Activated naive CD4-positive, alpha-beta T cell treated with anti-CD3 and anti-CD28 coated beads, Interleukin-2, amount 10 ng/mL, durations not matched to agents 7 days and 5 days (primary cell): ENCODE results near the gene PAPOLA.

ENCODE experiments used
- CTCF ChIA-PET: fragments of 350-600 bp; sonication (Branson Sonifier 250); formaldehyde crosslinking; loops from one replicate; lab custom pipeline; 2021; ENCODE audit warnings: antibody characterized with exemption; lab: Charles Lee
- DNase-seq: peaks from one replicate; pipeline ENCODE4 v3.0.0-alpha.2; 2020
- H3K27ac Mint-ChIP-seq: one replicate; pipeline ENCODE4 v1.8.0; 2021; ENCODE audit warnings: mild to moderate bottlenecking, moderate library complexity, mixed read lengths
- H3K27me3 Mint-ChIP-seq: one replicate; pipeline ENCODE4 v1.8.0; 2021; ENCODE audit warnings: mild to moderate bottlenecking, mixed read lengths
- H3K36me3 Mint-ChIP-seq: one replicate; pipeline ENCODE4 v1.8.0; 2021; ENCODE audit warnings: mixed read lengths
- H3K4me1 Mint-ChIP-seq: one replicate; pipeline ENCODE4 v1.8.0; 2021; ENCODE audit warnings: mixed read lengths
- H3K4me3 Mint-ChIP-seq: one replicate; pipeline ENCODE4 v1.8.0; 2021; ENCODE audit warnings: mild to moderate bottlenecking, moderate library complexity, mixed read lengths
- H3K9me3 Mint-ChIP-seq: one replicate; pipeline ENCODE4 v1.8.0; 2021; ENCODE audit warnings: mixed read lengths

PAPOLA gene

DNA sequence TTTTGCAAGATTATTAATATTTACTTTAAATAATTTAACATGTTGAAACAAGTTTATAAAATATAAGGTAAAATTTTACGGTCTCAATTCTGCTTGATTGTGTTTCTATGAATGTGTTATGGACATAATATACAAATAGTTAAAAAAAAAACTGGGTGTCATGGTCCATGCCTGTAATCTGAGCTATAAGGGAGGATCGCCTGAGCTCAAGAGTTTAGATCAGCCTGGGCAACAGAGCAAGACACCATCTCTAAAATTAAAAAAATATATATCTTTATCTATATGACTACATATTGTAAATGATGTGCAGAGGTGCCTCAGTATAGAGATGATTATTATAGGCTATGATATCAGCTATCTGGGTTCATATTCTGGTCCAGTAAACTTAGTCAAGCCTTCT lies 9.9 kb downstream of the PAPOLA start:
- no peaks in the 10 kb centered on the region for H3K36me3 Mint-ChIP-seq
- CTCF ChIA-PET, result no interaction called here
- H3K4me1 Mint-ChIP-seq, result peaks cover 56% of the 10 kb centered on the region
- no peaks in the 10 kb centered on the region for H3K9me3 Mint-ChIP-seq
- H3K27me3 Mint-ChIP-seq, result no peaks in the 10 kb centered on the region
- no peak overlapping the region for H3K4me3 Mint-ChIP-seq
- H3K27ac Mint-ChIP-seq, result no peak overlapping the region
- no peak for DNase-seq

DNA sequence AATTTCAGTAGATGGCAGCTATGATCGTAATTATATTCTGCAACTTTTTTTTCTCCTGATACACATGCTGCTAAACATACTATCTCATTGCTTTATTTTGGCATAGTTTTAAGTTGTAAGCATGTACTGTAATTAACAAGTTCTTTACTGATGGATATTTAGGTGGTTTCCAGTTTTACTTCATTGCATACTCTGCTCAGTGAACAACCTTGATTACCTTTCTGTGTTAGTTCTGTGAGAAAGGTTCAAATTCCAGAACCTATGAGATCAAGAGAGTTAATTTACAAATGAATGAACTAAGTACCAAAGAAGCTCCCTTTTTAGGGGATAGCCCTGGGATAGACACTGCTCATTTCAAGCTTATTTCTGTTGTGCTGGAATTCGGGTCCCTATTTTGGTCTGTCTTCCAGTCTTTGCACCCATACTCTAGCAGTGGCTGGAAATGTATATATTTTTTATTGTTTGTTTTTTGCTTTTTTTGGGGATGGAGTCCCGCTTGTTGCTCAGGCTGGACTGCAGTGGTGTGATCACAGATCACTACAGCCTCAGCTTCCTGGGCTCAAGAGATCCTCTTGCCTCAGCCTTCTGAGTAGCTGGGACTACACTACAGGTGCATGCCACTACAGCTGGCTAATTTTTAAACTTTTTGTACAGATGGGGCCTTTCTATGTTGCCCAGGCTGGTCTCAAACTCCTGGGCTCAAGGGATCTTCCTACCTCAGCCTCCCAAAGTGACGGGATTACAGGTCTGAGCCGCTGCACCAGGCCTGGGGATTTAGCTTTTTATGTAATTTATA lies 10.6 kb downstream of the PAPOLA start:
- no peaks in the 10 kb centered on the region for H3K36me3 Mint-ChIP-seq
- no peaks in the 10 kb centered on the region for H3K9me3 Mint-ChIP-seq
- H3K27me3 Mint-ChIP-seq, result no peaks in the 10 kb centered on the region
- no peak for DNase-seq
- no peak overlapping the region for H3K27ac Mint-ChIP-seq
- CTCF ChIA-PET, result no interaction called here
- peaks cover 62% of the 10 kb centered on the region for H3K4me1 Mint-ChIP-seq
- H3K4me3 Mint-ChIP-seq, result no peak overlapping the region

- Mint-ChIP-seq H3K9me3 (no peaks in the 10 kb centered on the region), H3K27me3 (no peaks in the 10 kb centered on the region), H3K27ac (no peak overlapping the region), H3K4me3 (no peak overlapping the region), H3K36me3 (no peaks in the 10 kb centered on the region), H3K4me1 (peaks cover 52% of the 10 kb centered on the region)
- DNase-seq, result no peak
- CTCF ChIA-PET, result no interaction called here
Measured at GRCh38 chr14:96514694-96515093, 12.5 kb downstream of the PAPOLA start.

- Mint-ChIP-seq H3K27me3 (no peaks in the 10 kb centered on the region), H3K4me1 (peaks cover 43% of the 10 kb centered on the region), H3K4me3 (no peak overlapping the region), H3K9me3 (no peaks in the 10 kb centered on the region), H3K27ac (no peak overlapping the region), H3K36me3 (no peaks in the 10 kb centered on the region)
- CTCF ChIA-PET, result no interaction called here
- no peak for DNase-seq
Measured at GRCh38 chr14:96515731-96516130, 13.5 kb downstream of the PAPOLA start.

- DNase-seq, result no peak
Measured at GRCh38 chr14:96516351-96516750, 14.2 kb downstream of the PAPOLA start.

GRCh38 chr14:96519970-96520369 lies 17.8 kb downstream of the PAPOLA start:
- peaks cover 24% of the 10 kb centered on the region for H3K4me1 Mint-ChIP-seq
- CTCF ChIA-PET, result no interaction called here
- H3K27ac Mint-ChIP-seq, result no peak overlapping the region
- no peak overlapping the region for H3K4me3 Mint-ChIP-seq
- H3K36me3 Mint-ChIP-seq, result peaks cover 13% of the 10 kb centered on the region
- H3K27me3 Mint-ChIP-seq, result no peaks in the 10 kb centered on the region
- DNase-seq, result no peak
- H3K9me3 Mint-ChIP-seq, result no peaks in the 10 kb centered on the region

More at GRCh38 chr14:96516351-96516750, 14.2 kb downstream of the PAPOLA start:
- H3K4me1 Mint-ChIP-seq, result peaks cover 43% of the 10 kb centered on the region
- no peaks in the 10 kb centered on the region for H3K27me3 Mint-ChIP-seq
- CTCF ChIA-PET, result no interaction called here
- no peaks in the 10 kb centered on the region for H3K9me3 Mint-ChIP-seq
- no peaks in the 10 kb centered on the region for H3K36me3 Mint-ChIP-seq
- no peak overlapping the region for H3K27ac Mint-ChIP-seq
- H3K4me3 Mint-ChIP-seq, result no peak overlapping the region

DNA sequence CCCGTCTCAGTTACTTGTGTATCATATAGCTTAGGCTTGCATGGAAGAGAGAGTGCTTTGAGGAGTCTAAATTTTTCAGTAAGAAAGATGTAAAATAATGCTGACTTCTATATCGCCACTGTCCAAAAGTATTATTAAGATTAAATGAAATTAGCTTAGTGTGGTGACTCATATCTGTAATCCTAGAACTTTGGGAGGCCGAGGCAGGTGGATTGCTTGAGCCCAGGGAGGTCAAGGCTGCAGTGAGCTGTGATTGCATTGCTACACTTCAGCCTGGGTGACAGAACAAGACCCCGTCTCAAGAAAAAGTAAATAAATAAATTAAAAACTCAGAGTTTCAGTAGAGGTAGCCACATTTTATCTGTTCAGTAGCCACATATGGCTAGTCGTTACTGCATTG lies 23.3 kb downstream of the PAPOLA start:
- Mint-ChIP-seq H3K27ac (no peak overlapping the region), H3K9me3 (no peaks in the 10 kb centered on the region), H3K27me3 (no peaks in the 10 kb centered on the region), H3K4me3 (no peak overlapping the region), H3K4me1 (no peaks in the 10 kb centered on the region), H3K36me3 (peaks cover 41% of the 10 kb centered on the region)
- no peak for DNase-seq
- CTCF ChIA-PET, result interaction anchor here (0.7 kb wide), 1 partner anchor 11 kb away, joined by 3 read pairs; no protein-coding TSS in a partner anchor

DNA sequence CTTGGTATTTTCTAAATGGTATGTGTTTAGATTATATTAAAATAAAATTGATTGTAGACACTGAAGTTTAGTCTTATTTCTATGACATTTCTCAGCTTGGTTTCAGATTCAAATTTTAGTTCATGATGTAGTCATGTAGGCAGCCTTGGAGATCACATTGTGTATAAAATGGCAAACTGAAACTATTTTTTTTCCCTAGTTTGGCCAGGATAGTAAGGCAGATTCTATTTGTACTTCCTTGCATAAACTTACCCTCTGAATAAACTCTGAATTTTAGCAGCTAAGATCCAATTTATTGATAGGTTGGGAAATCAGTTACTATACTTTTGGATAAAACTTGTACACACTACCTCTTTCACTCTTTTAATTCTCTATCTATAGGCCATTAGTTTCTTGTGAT lies 30.4 kb downstream of the PAPOLA start:
- Mint-ChIP-seq H3K36me3 (peaks cover 43% of the 10 kb centered on the region), H3K27ac (no peak overlapping the region), H3K9me3 (no peaks in the 10 kb centered on the region), H3K27me3 (no peaks in the 10 kb centered on the region), H3K4me3 (no peak overlapping the region), H3K4me1 (peaks cover 6% of the 10 kb centered on the region)
- CTCF ChIA-PET, result no interaction called here
- DNase-seq, result no peak

DNA sequence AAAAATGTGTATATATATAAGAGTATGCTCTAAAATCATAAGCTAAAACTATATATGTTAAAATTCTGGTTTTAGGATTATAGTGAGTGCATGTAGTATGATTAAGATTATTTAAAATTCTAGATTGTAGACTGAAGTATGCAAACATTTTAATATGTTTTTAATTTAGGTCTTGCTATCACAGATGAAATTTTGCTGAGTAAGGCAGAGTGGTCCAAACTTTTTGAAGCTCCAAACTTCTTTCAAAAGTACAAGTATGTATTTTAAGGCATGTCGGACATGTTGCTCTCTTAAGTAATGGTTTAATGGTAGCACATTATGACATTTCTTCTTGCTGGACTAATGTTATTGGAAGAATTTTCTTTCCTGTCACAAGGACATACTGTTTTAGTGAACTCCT lies 34.6 kb downstream of the PAPOLA start:
- Mint-ChIP-seq H3K9me3 (no peaks in the 10 kb centered on the region), H3K4me3 (no peak overlapping the region), H3K27me3 (no peaks in the 10 kb centered on the region), H3K36me3 (peaks cover 38% of the 10 kb centered on the region), H3K27ac (no peak overlapping the region), H3K4me1 (peaks cover 19% of the 10 kb centered on the region)
- no peak for DNase-seq
- CTCF ChIA-PET, result interaction anchor here (0.9 kb wide), 1 partner anchor 11 kb away, joined by 3 read pairs; no protein-coding TSS in a partner anchor

DNA sequence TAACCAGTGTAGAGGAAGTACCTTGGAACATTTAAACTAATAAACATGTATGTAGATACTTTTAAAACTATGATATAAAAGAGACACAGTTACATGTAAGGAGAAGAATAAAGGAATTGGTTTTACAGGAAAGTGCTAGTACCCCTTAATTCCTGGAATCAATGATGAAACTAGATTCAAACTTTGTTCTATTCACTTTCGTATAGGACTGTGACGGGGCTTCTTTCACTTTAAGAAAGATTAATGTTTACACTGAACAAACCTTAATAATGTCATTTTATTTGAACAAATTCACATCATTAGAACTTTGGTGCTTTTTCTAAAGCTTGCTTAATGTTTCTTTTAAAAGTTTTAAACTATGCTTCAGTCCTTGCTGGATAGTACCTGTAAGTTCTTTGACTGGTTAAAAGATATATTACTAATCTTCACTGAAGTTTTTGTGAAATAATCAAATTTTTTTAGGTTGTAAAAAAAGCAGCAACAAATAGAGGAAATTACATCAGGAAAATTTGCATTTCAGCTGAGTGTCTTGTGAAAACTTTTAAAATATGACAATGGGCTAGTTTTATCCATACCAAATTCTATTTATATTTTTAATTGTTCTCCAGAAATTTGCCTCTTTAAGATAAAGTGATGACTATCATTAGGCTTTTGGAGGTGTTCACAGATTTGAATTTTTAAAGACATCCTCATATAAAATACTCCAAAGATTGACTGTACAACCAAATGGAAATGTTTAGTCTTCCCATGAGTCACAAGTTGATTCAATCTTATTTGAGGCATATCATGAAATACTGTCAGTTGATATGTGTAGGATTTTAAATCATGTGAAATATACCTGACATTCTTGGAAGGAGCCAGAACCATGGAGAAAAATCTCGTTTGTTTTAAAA lies 36.2 kb downstream of the PAPOLA start:
- Mint-ChIP-seq H3K9me3 (no peaks in the 10 kb centered on the region), H3K27ac (no peak overlapping the region), H3K4me3 (no peak overlapping the region), H3K36me3 (peaks cover 33% of the 10 kb centered on the region), H3K27me3 (no peaks in the 10 kb centered on the region), H3K4me1 (peaks cover 19% of the 10 kb centered on the region)
- no peak for DNase-seq
- CTCF ChIA-PET, result no interaction called here

DNA sequence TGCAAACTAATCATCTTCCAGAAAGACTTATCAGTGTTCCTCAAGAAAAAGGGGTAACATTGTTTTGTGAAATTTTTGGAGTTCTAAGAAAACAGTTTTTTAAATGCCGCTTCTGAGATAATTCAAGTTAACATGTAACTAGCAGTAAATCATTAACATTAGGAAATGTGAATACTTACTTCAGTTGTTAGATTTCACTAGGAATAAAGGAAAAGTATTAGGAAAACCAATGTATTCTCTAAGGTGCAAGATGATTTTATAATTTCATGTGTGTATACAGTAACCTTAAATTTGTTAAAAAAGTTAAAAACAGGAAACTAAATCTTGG lies 36.8 kb downstream of the PAPOLA start:
- H3K4me3 Mint-ChIP-seq, result no peak overlapping the region
- DNase-seq, result no peak
- H3K27me3 Mint-ChIP-seq, result no peaks in the 10 kb centered on the region
- H3K36me3 Mint-ChIP-seq, result peaks cover 31% of the 10 kb centered on the region
- CTCF ChIA-PET, result no interaction called here
- H3K4me1 Mint-ChIP-seq, result peaks cover 19% of the 10 kb centered on the region
- no peak overlapping the region for H3K27ac Mint-ChIP-seq
- no peaks in the 10 kb centered on the region for H3K9me3 Mint-ChIP-seq

DNA sequence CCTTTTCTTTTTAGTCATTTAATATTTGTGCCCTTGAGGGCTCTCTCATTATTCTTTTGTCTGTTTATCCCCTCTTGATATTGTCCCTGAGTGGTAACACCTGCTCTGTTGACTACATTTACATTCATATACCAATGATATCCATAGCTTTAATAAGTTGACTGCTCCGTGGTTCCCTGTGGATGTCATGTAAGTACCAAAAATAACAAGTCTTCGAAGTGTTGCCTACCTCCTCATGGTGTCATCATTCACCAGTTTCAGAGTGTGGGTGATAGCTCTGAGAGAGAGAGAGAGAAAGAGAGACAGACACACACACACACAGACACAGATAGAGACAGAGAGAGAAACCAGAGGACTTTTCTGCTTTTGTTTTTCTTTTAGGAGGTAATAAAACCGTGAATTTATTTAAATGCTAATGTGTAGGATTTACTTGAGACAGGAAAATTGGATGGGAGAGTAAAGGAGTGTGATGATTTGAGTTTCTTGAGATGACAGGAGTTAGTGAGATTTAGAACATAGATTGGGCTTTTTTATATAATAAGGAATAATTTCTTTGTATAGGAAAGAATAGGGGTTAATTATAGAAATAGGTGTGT lies 52.2 kb downstream of the PAPOLA start:
- H3K4me1 Mint-ChIP-seq, result no peaks in the 10 kb centered on the region
- no peaks in the 10 kb centered on the region for H3K27me3 Mint-ChIP-seq
- no peak overlapping the region for H3K27ac Mint-ChIP-seq
- CTCF ChIA-PET, result no interaction called here
- no peaks in the 10 kb centered on the region for H3K9me3 Mint-ChIP-seq
- DNase-seq, result no peak
- H3K36me3 Mint-ChIP-seq, result peaks cover 42% of the 10 kb centered on the region
- H3K4me3 Mint-ChIP-seq, result no peak overlapping the region

DNA sequence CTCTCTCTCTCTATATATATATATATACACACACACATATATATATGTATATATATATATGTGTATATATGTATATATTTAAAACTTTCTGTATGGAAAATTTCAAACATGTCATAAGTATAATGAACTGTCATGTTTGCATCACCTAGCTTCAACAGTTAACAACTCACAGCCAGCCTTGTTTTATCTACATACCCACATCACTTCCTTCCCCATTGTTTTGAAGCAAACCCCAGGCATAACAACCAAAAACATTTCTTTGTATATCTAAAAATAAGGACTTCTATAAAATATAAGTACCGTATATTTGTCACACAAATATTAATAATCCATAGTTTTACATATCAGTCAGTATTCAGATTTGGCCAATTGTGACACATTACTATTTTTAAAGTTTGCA lies 57.4 kb downstream of the PAPOLA start:
- CTCF ChIA-PET, result no interaction called here
- Mint-ChIP-seq H3K27ac (no peak overlapping the region), H3K36me3 (peaks cover 40% of the 10 kb centered on the region)

GRCh38 chr14:96564389-96564788 lies 62.2 kb downstream of the PAPOLA start:
- no peaks in the 10 kb centered on the region for H3K4me1 Mint-ChIP-seq
- H3K27ac Mint-ChIP-seq, result no peak overlapping the region
- no peak for DNase-seq
- no peaks in the 10 kb centered on the region for H3K27me3 Mint-ChIP-seq
- CTCF ChIA-PET, result no interaction called here
- H3K4me3 Mint-ChIP-seq, result no peak overlapping the region
- peaks cover 35% of the 10 kb centered on the region for H3K36me3 Mint-ChIP-seq
- no peaks in the 10 kb centered on the region for H3K9me3 Mint-ChIP-seq

More for the DNA sequence above, 57.4 kb downstream of the PAPOLA start:
- Mint-ChIP-seq H3K9me3 (no peaks in the 10 kb centered on the region), H3K27me3 (no peaks in the 10 kb centered on the region), H3K4me3 (no peak overlapping the region), H3K4me1 (no peaks in the 10 kb centered on the region)
- DNase-seq, result no peak
